ENCODE results near the gene LMF2.
"Not testable (repeated sequence)": the region's sequence is repeated elsewhere in the genome, so short reads cannot be mapped to it uniquely, and the experiment has no call there.

LMF2 gene

GRCh38 chr22:50533856-50534711, 26.6 kb upstream of the LMF2 start:
- DNase-seq: not testable (repeated sequence)

- no peak for DNase-seq
Measured at GRCh38 chr22:50532824-50533796, 25.6 kb upstream of the LMF2 start.

- DNase-seq: no peak
Measured at GRCh38 chr22:50531962-50532674, 24.6 kb upstream of the LMF2 start.

- DNase-seq: peak; percentile 62 to 79 (median 69)
Measured at GRCh38 chr22:50531546-50531961, 24.1 kb upstream of the LMF2 start.

- peak; percentile 63 to 78 (median 76) for DNase-seq
Measured at GRCh38 chr22:50530877-50531545, 23.5 kb upstream of the LMF2 start.

GRCh38 chr22:50530580-50530876, 23.0 kb upstream of the LMF2 start:
- no peak for DNase-seq

GRCh38 chr22:50529897-50530579, 22.5 kb upstream of the LMF2 start, which contains the start of gene TYMP:
Gene TYMP (minus strand): TSS chr22:50530012. CDS start chr22:50529709, 303 bp downstream.
- peak; percentile 58 to 69 (median 66) for DNase-seq

- DNase-seq: no peak
Measured at GRCh38 chr22:50529416-50529896, 22.0 kb upstream of the LMF2 start.

- no peak for DNase-seq
Measured at GRCh38 chr22:50528682-50529415, 21.3 kb upstream of the LMF2 start.

- no peak for DNase-seq
Measured at GRCh38 chr22:50527921-50528681, 20.6 kb upstream of the LMF2 start.

- DNase-seq: no peak
Measured at GRCh38 chr22:50526834-50527801, 19.6 kb upstream of the LMF2 start.

GRCh38 chr22:50526108-50526833, 18.8 kb upstream of the LMF2 start:
- peak; percentile 67 to 72 (median 70) for DNase-seq

GRCh38 chr22:50525858-50526107, 18.3 kb upstream of the LMF2 start:
- DNase-seq: no peak

GRCh38 chr22:50525104-50525857, 17.8 kb upstream of the LMF2 start, which contains the start of gene SCO2:
Gene SCO2 (minus strand): TSS chr22:50525598. CDS start chr22:50524411, 1,187 bp downstream.
- peak; percentile 94 to 97 (median 96) for DNase-seq

- no peak for DNase-seq
Measured at GRCh38 chr22:50524676-50525103, 17.2 kb upstream of the LMF2 start.

GRCh38 chr22:50523806-50524675, 16.5 kb upstream of the LMF2 start:
- no peak for DNase-seq

Data from activated CD4-positive, CD25-positive, alpha-beta regulatory T cell (primary cell).